Dermis blood vessel endothelial cell (primary cell): ENCODE measurements around the gene PFKFB4. TPM values are rescaled to one million over a fixed set of nuclear protein-coding genes. Genes with fewer than 3 reads are reported as not detected.

Experiments used
- DNase-seq: peaks from one replicate; pipeline ENCODE4 v3.0.0; 2010
- total RNA-seq: library from RNA; depleted of rRNA; stranded (reverse); fragments of >200 nt; gene quantifications from 2 replicates; pipeline ENCODE4 v1.2.3, GENCODE V29; 2014

The PFKFB4 gene
- total RNA-seq, 1 donor from 2014 or later, result 2.2 TPM

GRCh38 chr3:48584836-48585235, 28.2 kb upstream of the PFKFB4 start:
- DNase-seq, result no peak

GRCh38 chr3:48581621-48582481, 25.2 kb upstream of the PFKFB4 start:
- DNase-seq, result no peak

- DNase-seq, result no peak
Measured at GRCh38 chr3:48576647-48577046, 20.0 kb upstream of the PFKFB4 start.

GRCh38 chr3:48575366-48575765, 18.8 kb upstream of the PFKFB4 start:
- no peak for DNase-seq

- no peak for DNase-seq
Measured at GRCh38 chr3:48573973-48574585, 17.5 kb upstream of the PFKFB4 start.

GRCh38 chr3:48572517-48572916, 15.9 kb upstream of the PFKFB4 start:
- no peak for DNase-seq

- DNase-seq, result no peak
Measured at GRCh38 chr3:48571938-48572337, 15.3 kb upstream of the PFKFB4 start.

- DNase-seq, result no peak
Measured at GRCh38 chr3:48569808-48570450, 13.3 kb upstream of the PFKFB4 start.

- no peak for DNase-seq
Measured at GRCh38 chr3:48569400-48569799, 12.8 kb upstream of the PFKFB4 start.

- no peak for DNase-seq
Measured at GRCh38 chr3:48568476-48568875, 11.9 kb upstream of the PFKFB4 start.

- DNase-seq, result no peak
Measured at GRCh38 chr3:48567500-48567899, 10.9 kb upstream of the PFKFB4 start.

- DNase-seq, result no peak
Measured at GRCh38 chr3:48567090-48567489, 10.5 kb upstream of the PFKFB4 start.

- DNase-seq, result no peak
Measured at GRCh38 chr3:48566401-48566760, 9.8 kb upstream of the PFKFB4 start.

- peak; percentile 18 for DNase-seq
Measured at GRCh38 chr3:48565591-48566400, 9.2 kb upstream of the PFKFB4 start.

GRCh38 chr3:48565186-48565585, 8.6 kb upstream of the PFKFB4 start:
- DNase-seq, result no peak

- DNase-seq, result no peak
Measured at GRCh38 chr3:48564667-48565066, 8.1 kb upstream of the PFKFB4 start.

GRCh38 chr3:48564022-48564421, 7.4 kb upstream of the PFKFB4 start:
- peak; percentile 89 for DNase-seq

- peak; percentile 31 for DNase-seq
Measured at GRCh38 chr3:48563382-48563918, 6.8 kb upstream of the PFKFB4 start, which contains the start of gene UCN2. Gene UCN2 (minus strand): TSS chr3:48563781. CDS start chr3:48563124, 657 bp downstream.

- DNase-seq, result no peak
Measured at GRCh38 chr3:48562367-48563095, 5.9 kb upstream of the PFKFB4 start.

GRCh38 chr3:48561045-48561736, 4.6 kb upstream of the PFKFB4 start:
- peak; percentile 60 for DNase-seq

GRCh38 chr3:48560648-48561018, 4.0 kb upstream of the PFKFB4 start:
- DNase-seq, result no peak
